ENCODE results near the gene FUT7. TPM values are rescaled to one million over a fixed set of nuclear protein-coding genes. Genes with fewer than 3 reads are reported as not detected.

The FUT7 gene
- total RNA-seq, 1 experiment from 2014 or later: not detected

- peak; percentile 13; the same call in 1 of the 2 replicates for TF ChIP-seq POLR2AphosphoS5 (IDR thresholded peaks at IDR 0.05; ENCODE audit: low read depth, low read length)
- no peak for TF ChIP-seq EZH2phosphoT487 (IDR thresholded peaks at IDR 0.05; ENCODE audit: borderline replicate concordance)
- TF ChIP-seq RAD21 (IDR thresholded peaks at IDR 0.05; ENCODE audit: low read depth): no peak
- no peak for TF ChIP-seq ELF1 (IDR thresholded peaks at IDR 0.05; ENCODE audit: borderline replicate concordance, low read depth)
- no peak for TF ChIP-seq ZFX (IDR thresholded peaks at IDR 0.05)
- peak; percentile 8 for TF ChIP-seq TCF7L2 (IDR thresholded peaks at IDR 0.05; ENCODE audit: borderline replicate concordance, extremely low read depth, insufficient read depth, insufficient read length)
- no peak for TF ChIP-seq SIN3A (IDR thresholded peaks at IDR 0.05; ENCODE audit: low read depth)
- peak in 2 of 3 experiments; percentile 59 to 85; a peak in 4 of 6 replicates for TF ChIP-seq CTCF (IDR thresholded peaks at IDR 0.05 in 2 of 3, conservative IDR thresholded peaks at IDR 0.05 in 1 of 3; ENCODE audit: borderline replicate concordance in 1 of 3, insufficient read depth in 1 of 3, low read depth in 2 of 3, low read length in 2 of 3)
- no peak for TF ChIP-seq ZNF274 (IDR thresholded peaks at IDR 0.05; ENCODE audit: low read depth, low read length)
These were observed 3.4 kb downstream of the FUT7 start for GRCh38 chr9:137028263-137029057.

More at GRCh38 chr9:137028263-137029057, 3.4 kb downstream of the FUT7 start:
- Histone ChIP-seq H3K79me2 (ENCODE audit: insufficient read depth, low read length) (peaks cover 31% of the 10 kb centered on the region), H3K9me2 (ENCODE audit: insufficient read depth) (no peaks in the 10 kb centered on the region), H3K27ac (ENCODE audit: low read depth, low read length) (peak overlapping the region; percentile 85; the same call in 1 of the 2 replicates), H4K20me1 (ENCODE audit: insufficient read depth) (no peaks in the 10 kb centered on the region), H3K4me2 (ENCODE audit: low read length) (peak overlapping the region; percentile 100), H3K27me3 (ENCODE audit: insufficient read depth, low read length) (no peaks in the 10 kb centered on the region), H3K36me3 (ENCODE audit: control insufficient read depth in 1 of 2, insufficient read depth in 2 of 2, low read length in 2 of 2) (no peaks in the 10 kb centered on the region), H3K4me3 (replicated peaks in 1 of 2; ENCODE audit: low read depth in 1 of 2, low read length in 2 of 2) (peak overlapping the region; percentile 56 to 70), H2AFZ (ENCODE audit: low read depth, low read length, poor library complexity, severe bottlenecking) (peak overlapping the region; percentile 88), H3K9me3 (ENCODE audit: control insufficient read depth in 1 of 2, insufficient read depth in 1 of 2, low read depth in 1 of 2, low read length in 2 of 2) (no peaks in the 10 kb centered on the region), H3K4me1 (ENCODE audit: control insufficient read depth in 1 of 2, insufficient read depth in 2 of 2, low read length in 2 of 2) (peaks cover 32 to 48% of the 10 kb centered on the region in 2 experiments), H3K9ac (ENCODE audit: low read length) (peak overlapping the region; percentile 59)
- DNase-seq (ENCODE audit: low read depth, low spot score) (no peak), ATAC-seq (peak; percentile 70)
- intact Hi-C loops (cut with micrococcal nuclease): loop anchor here (5.0 kb wide), 1 partner anchor 181 kb away; the partner anchor contains the start of gene PHPT1
- CTCF ChIA-PET: interaction anchor here (1.0 to 2.1 kb wide), 25 partner anchors 9 to 238 kb away, joined by 3 to 42 read pairs (median 6); partner anchors contain the start of genes AJM1, ENTPD2, FBXW5 and LRRC26
- POLR2A ChIA-PET: interaction anchor here (1.1 to 1.4 kb wide), 3 partner anchors 81 to 212 kb away, joined by 3 to 6 read pairs (median 3); partner anchors contain the start of gene TUBB4B
- RAD21 ChIA-PET (ENCODE audit: low non-redundant PET in 1 of 2, low total read pairs in 2 of 2, uncharacterized antibody in 2 of 2, unreplicated experiment in 2 of 2): interaction anchor here (1.2 kb wide), 2 partner anchors 80 to 81 kb away, joined by 4 read pairs; no protein-coding TSS in a partner anchor
- no TSS peak for BruUV-seq (replicated peaks)
